Neural cell (in vitro differentiated cells): ENCODE results near the gene DHRS12. TPM values are rescaled to one million over a fixed set of nuclear protein-coding genes. Genes with fewer than 3 reads are reported as not detected.

ENCODE experiments used
- H2AFZ ChIP-seq: fragments of 200-600, 300-800 bp; sonication (generic), shearing (Covaris generic); 2 replicates; pipeline ENCODE4 v1.6.0; 2014; ENCODE audit warnings: low read depth, mild to moderate bottlenecking, antibody characterized with exemption, low read length, moderate library complexity
- H3F3A ChIP-seq: fragments of 200-600 bp; shearing (Covaris generic); 2 replicates; pipeline ENCODE4 v1.6.1; 2016; ENCODE audit warnings: mild to moderate bottlenecking, moderate library complexity, mixed read lengths, antibody characterized with exemption, low read length; ENCODE audit not compliant: insufficient read depth, poor library complexity, severe bottlenecking
- H3K27ac ChIP-seq: fragments of 200-600, 300-800 bp; sonication (generic), shearing (Covaris generic); 2 replicates; pipeline ENCODE4 v1.5.1; 2014; ENCODE audit warnings: mild to moderate bottlenecking, low read length, moderate library complexity
- H3K27me3 ChIP-seq: fragments of 300-800, 200-600 bp; sonication (generic), shearing (Covaris generic); 2 replicates; pipeline ENCODE4 v1.6.0; 2014; ENCODE audit warnings: mild to moderate bottlenecking, low read depth, low read length, moderate library complexity; ENCODE audit not compliant: insufficient read depth
- H3K36me3 ChIP-seq: fragments of 300-800, 200-600 bp; sonication (generic), shearing (Covaris generic); 2 replicates; pipeline ENCODE4 v1.5.1; 2014; ENCODE audit warnings: mild to moderate bottlenecking, antibody characterized with exemption, low read length, moderate library complexity; ENCODE audit not compliant: insufficient read depth
- H3K4me2 ChIP-seq: fragments of 300-800, 200-600 bp; sonication (generic), shearing (Covaris generic); 2 replicates; pipeline ENCODE4 v1.6.0; 2014; ENCODE audit warnings: mild to moderate bottlenecking, low read length
- H3K4me3 ChIP-seq: fragments of 300-800, 200-600 bp; sonication (generic), shearing (Covaris generic); 2 replicates; pipeline ENCODE4 v1.5.1; 2014; ENCODE audit warnings: mild to moderate bottlenecking, low read length, moderate library complexity
- H3K79me2 ChIP-seq: fragments of 200-600 bp; shearing (Covaris generic); replicated peaks from 2 replicates; pipeline ENCODE4 v1.6.0; 2014; ENCODE audit warnings: mild to moderate bottlenecking, low read length, moderate library complexity; ENCODE audit not compliant: insufficient read depth
- H3K9ac ChIP-seq: fragments of 300-800, 200-600 bp; sonication (generic), shearing (Covaris generic); 2 replicates; pipeline ENCODE4 v1.6.1; 2016; ENCODE audit warnings: mild to moderate bottlenecking, low read length, mixed read lengths
- H3K9me2 ChIP-seq: fragments of 200-600 bp; shearing (Covaris generic); 2 replicates; pipeline ENCODE4 v1.6.1; 2016; ENCODE audit warnings: mild to moderate bottlenecking, low read length, mixed read lengths; ENCODE audit not compliant: insufficient read depth
- H3K9me3 ChIP-seq: fragments of 200-600, 300-800 bp; sonication (generic), shearing (Covaris generic); 2 replicates; pipeline ENCODE4 v1.6.1; 2016; ENCODE audit warnings: mild to moderate bottlenecking, mixed run types, low read length, moderate library complexity, mixed read lengths
- H4K20me1 ChIP-seq: fragments of 200-600 bp; shearing (Covaris generic); 2 replicates; pipeline ENCODE4 v1.6.1; 2016; ENCODE audit warnings: mild to moderate bottlenecking, mixed run types; ENCODE audit not compliant: insufficient read depth
- EP300 ChIP-seq: fragments of 450-650 bp; conservative IDR thresholded peaks from 2 replicates; pipeline ENCODE4 v1.6.1; 2014; ENCODE audit warnings: antibody characterized with exemption, mild to moderate bottlenecking, moderate library complexity; ENCODE audit not compliant: poor library complexity, severe bottlenecking
- EZH2 ChIP-seq: fragments of 200-600, 300-800 bp; shearing (Covaris generic), sonication (generic); IDR thresholded peaks from 2 replicates; pipeline ENCODE4 v1.6.1; 2014; ENCODE audit warnings: antibody characterized with exemption, low read length, borderline replicate concordance, mild to moderate bottlenecking; ENCODE audit not compliant: insufficient read depth, poor library complexity, severe bottlenecking
- MXI1 ChIP-seq: fragments of 450-650 bp; conservative IDR thresholded peaks from 2 replicates; pipeline ENCODE4 v1.6.1; 2014; ENCODE audit warnings: antibody characterized with exemption, mild to moderate bottlenecking; ENCODE audit not compliant: poor library complexity, severe bottlenecking
- POLR2AphosphoS5 ChIP-seq: IDR thresholded peaks from 2 replicates; pipeline ENCODE4 v1.6.1; 2012
- RAD21 ChIP-seq: fragments of 450-650 bp; conservative IDR thresholded peaks from 2 replicates; pipeline ENCODE4 v1.6.1; 2014; ENCODE audit warnings: antibody characterized with exemption, mild to moderate bottlenecking, moderate library complexity
- SMC3 ChIP-seq: fragments of 450-650 bp; conservative IDR thresholded peaks from 2 replicates; pipeline ENCODE4 v1.6.1; 2014; ENCODE audit warnings: antibody characterized with exemption, mild to moderate bottlenecking, moderate library complexity; ENCODE audit not compliant: poor library complexity
- TAF1 ChIP-seq: IDR thresholded peaks from 2 replicates; pipeline ENCODE4 v1.6.1; 2012; ENCODE audit warnings: low read depth
- polyA plus RNA-seq: library from polyadenylated mRNA; depleted of rRNA; stranded (reverse); fragments of >200 nt; gene quantifications from 2 replicates; pipeline ENCODE4 v1.2.3, GENCODE V29; 2014
- TF ChIP-seq, protein P1 (sequence below): IDR thresholded peaks from 2 replicates; pipeline ENCODE4 v1.6.1; 2012; ENCODE audit warnings: borderline replicate concordance
- TF ChIP-seq, protein P2 (sequence below): fragments of 450-650 bp; IDR thresholded peaks from 2 replicates; pipeline ENCODE4 v1.5.1; 2014; ENCODE audit warnings: antibody characterized with exemption, mild to moderate bottlenecking, moderate library complexity; ENCODE audit not compliant: poor library complexity, severe bottlenecking

DHRS12 gene
- polyA plus RNA-seq, 1 donor from 2014 or later, result 4.4 TPM

DNA sequence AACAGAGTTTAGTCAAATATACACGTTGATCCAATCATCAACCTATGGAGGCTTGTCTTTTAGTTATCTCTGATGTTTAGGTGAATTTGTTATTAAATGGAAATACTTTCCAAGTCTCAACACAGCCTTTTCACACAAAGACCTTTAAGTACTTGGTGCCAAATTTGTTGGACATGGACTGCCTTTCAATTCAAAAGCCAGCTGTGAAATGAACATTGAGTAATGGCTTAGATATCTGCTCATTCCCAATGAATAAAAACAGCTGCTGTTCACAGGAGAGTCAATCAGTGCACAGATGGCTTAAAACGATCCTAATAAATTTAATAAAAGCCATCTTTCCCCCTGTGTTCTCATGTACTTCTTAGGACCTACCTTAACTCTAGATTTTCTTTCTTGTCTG lies 19.9 kb upstream of the DHRS12 start:
- Histone ChIP-seq H3K27me3 (no peaks in the 10 kb centered on the region), H3K9me2 (no peaks in the 10 kb centered on the region), H3K27ac (no peak overlapping the region), H3K4me3 (no peak overlapping the region), H3K79me2 (no peaks in the 10 kb centered on the region), H4K20me1 (no peaks in the 10 kb centered on the region), H3K9ac (no peak overlapping the region), H3K4me2 (no peak overlapping the region), H3K36me3 (no peaks in the 10 kb centered on the region), H3F3A (no peaks in the 10 kb centered on the region), H3K9me3 (no peaks in the 10 kb centered on the region), H2AFZ (no peak overlapping the region)
- no peak for TF ChIP-seq RAD21
- TF ChIP-seq, protein P1, sequence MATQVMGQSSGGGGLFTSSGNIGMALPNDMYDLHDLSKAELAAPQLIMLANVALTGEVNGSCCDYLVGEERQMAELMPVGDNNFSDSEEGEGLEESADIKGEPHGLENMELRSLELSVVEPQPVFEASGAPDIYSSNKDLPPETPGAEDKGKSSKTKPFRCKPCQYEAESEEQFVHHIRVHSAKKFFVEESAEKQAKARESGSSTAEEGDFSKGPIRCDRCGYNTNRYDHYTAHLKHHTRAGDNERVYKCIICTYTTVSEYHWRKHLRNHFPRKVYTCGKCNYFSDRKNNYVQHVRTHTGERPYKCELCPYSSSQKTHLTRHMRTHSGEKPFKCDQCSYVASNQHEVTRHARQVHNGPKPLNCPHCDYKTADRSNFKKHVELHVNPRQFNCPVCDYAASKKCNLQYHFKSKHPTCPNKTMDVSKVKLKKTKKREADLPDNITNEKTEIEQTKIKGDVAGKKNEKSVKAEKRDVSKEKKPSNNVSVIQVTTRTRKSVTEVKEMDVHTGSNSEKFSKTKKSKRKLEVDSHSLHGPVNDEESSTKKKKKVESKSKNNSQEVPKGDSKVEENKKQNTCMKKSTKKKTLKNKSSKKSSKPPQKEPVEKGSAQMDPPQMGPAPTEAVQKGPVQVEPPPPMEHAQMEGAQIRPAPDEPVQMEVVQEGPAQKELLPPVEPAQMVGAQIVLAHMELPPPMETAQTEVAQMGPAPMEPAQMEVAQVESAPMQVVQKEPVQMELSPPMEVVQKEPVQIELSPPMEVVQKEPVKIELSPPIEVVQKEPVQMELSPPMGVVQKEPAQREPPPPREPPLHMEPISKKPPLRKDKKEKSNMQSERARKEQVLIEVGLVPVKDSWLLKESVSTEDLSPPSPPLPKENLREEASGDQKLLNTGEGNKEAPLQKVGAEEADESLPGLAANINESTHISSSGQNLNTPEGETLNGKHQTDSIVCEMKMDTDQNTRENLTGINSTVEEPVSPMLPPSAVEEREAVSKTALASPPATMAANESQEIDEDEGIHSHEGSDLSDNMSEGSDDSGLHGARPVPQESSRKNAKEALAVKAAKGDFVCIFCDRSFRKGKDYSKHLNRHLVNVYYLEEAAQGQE, result no peak
- TF ChIP-seq SMC3, result no peak
- no peak for TF ChIP-seq EP300
- no peak for TF ChIP-seq TAF1
- TF ChIP-seq EZH2, result no peak
- TF ChIP-seq MXI1, result no peak
- no peak for TF ChIP-seq POLR2AphosphoS5
- TF ChIP-seq, protein P2, sequence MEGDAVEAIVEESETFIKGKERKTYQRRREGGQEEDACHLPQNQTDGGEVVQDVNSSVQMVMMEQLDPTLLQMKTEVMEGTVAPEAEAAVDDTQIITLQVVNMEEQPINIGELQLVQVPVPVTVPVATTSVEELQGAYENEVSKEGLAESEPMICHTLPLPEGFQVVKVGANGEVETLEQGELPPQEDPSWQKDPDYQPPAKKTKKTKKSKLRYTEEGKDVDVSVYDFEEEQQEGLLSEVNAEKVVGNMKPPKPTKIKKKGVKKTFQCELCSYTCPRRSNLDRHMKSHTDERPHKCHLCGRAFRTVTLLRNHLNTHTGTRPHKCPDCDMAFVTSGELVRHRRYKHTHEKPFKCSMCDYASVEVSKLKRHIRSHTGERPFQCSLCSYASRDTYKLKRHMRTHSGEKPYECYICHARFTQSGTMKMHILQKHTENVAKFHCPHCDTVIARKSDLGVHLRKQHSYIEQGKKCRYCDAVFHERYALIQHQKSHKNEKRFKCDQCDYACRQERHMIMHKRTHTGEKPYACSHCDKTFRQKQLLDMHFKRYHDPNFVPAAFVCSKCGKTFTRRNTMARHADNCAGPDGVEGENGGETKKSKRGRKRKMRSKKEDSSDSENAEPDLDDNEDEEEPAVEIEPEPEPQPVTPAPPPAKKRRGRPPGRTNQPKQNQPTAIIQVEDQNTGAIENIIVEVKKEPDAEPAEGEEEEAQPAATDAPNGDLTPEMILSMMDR, result no peak

GRCh38 chr13:51823359-51823758 lies 19.4 kb upstream of the DHRS12 start:
- Histone ChIP-seq H3K4me3 (no peak overlapping the region), H3K27ac (no peak overlapping the region)

More at GRCh38 chr13:51823359-51823758, 19.4 kb upstream of the DHRS12 start:
- Histone ChIP-seq H3K79me2 (no peaks in the 10 kb centered on the region), H3K36me3 (no peaks in the 10 kb centered on the region), H3K9ac (no peak overlapping the region), H4K20me1 (no peaks in the 10 kb centered on the region), H3K9me3 (no peaks in the 10 kb centered on the region), H3K4me2 (no peak overlapping the region), H3K27me3 (no peaks in the 10 kb centered on the region), H3K9me2 (no peaks in the 10 kb centered on the region), H3F3A (no peaks in the 10 kb centered on the region), H2AFZ (no peak overlapping the region)
- TF ChIP-seq SMC3 (no peak), EZH2 (no peak), EP300 (no peak), POLR2AphosphoS5 (no peak), RAD21 (no peak), TAF1 (no peak)
- TF ChIP-seq, protein P1, result no peak
- TF ChIP-seq, protein P2, result no peak
